ENCODE data around the gene CPVL.
A peak's percentile ranks its signal among the peaks of the same experiment; 100 is the strongest.
"Not testable (repeated sequence)": the region's sequence is repeated elsewhere in the genome, so short reads cannot be mapped to it uniquely, and the experiment has no call there.

Gene CPVL

DNA sequence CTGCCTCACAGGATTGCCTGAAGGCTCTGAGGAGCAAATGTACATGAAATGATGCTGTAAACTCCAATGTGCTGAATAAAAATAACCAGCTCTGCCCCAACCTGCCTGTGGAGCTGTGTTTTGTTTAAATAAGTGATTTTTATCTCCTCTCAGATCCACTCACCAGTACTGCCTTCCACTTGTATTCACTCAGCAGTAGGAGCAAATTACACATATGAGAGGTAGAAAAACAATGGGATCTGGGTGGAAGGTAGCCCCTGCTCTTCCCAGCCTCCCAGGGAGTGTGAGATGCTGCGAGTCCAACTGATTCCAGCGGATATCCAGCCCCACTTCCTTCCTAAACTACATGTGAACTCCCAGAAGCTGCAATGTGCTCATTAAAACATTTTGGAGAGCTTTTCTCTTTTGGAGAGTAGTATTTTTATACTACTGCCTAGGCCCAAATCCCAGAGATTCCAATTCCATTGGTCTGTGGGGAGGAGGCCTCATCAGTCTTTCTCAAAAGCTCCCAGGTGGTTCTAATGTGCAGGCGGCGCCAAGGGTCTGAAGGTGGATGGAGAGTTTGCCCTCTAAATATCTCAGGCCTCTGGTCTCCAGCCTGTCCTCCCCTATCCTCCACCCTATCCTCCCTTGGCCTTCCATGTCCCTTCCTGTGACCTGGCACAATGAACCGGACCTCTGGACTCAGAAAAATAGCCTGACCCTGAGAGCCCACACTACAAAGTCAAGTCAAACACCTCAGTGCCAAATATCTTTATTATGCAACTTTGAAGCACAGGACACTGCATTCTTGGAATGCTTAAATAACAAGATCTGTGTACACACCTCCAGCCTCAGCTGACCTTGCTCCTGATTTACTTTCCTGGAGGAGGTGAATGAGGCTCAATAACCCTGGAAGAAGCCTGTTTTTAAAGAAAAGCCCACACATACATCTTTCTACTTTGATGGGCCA, 46.2 kb downstream of the CPVL start:
- H3K27me3 ChIP-seq (ENCODE audit: control insufficient read depth in 2 of 2, insufficient read depth in 2 of 2, low read length in 2 of 2) = no peaks in the 10 kb centered on the region
- no peak overlapping the region for H3K4me3 ChIP-seq (ENCODE audit: low read length in 2 of 2)
- H3K4me1 ChIP-seq (ENCODE audit: control insufficient read depth in 2 of 2, insufficient read depth in 2 of 2, low read length in 2 of 2) = no peaks in the 10 kb centered on the region
- H3K27ac ChIP-seq (ENCODE audit: low read depth in 2 of 2, low read length in 2 of 2) = no peak overlapping the region
- no peak overlapping the region for H3K9ac ChIP-seq (ENCODE audit: low read depth in 1 of 2, low read length in 2 of 2)
- H3K9me3 ChIP-seq (ENCODE audit: control insufficient read depth in 2 of 2, low read length in 2 of 2) = no peaks in the 10 kb centered on the region
- no peaks in the 10 kb centered on the region for H3K36me3 ChIP-seq (ENCODE audit: control insufficient read depth in 2 of 2, insufficient read depth in 2 of 2, low read length in 2 of 2)

DNA sequence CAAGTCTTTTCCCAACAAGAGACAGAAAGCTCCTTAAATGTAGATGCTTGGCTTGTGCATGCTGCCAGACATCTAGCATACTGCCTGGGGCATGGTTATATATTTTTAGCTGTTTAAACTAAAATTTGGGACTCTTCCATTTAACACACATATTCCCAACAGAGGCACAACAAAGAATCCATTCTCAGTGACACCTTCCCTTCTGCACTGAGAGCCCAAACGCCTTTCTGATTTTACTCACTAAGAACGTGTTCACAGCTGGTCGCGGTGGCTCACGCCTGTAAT, 49.9 kb downstream of the CPVL start:
- no peak overlapping the region for H3K4me3 ChIP-seq (ENCODE audit: low read length in 2 of 2)
- H3K27me3 ChIP-seq (ENCODE audit: control insufficient read depth in 2 of 2, insufficient read depth in 2 of 2, low read length in 2 of 2) = no peaks in the 10 kb centered on the region
- no peak overlapping the region for H3K9ac ChIP-seq (ENCODE audit: low read depth in 1 of 2, low read length in 2 of 2)
- H3K4me1 ChIP-seq (ENCODE audit: control insufficient read depth in 2 of 2, insufficient read depth in 2 of 2, low read length in 2 of 2) = no peaks in the 10 kb centered on the region
- H3K9me3 ChIP-seq (ENCODE audit: control insufficient read depth in 2 of 2, low read length in 2 of 2) = no peaks in the 10 kb centered on the region
- H3K27ac ChIP-seq (ENCODE audit: low read depth in 2 of 2, low read length in 2 of 2) = no peak overlapping the region
- H3K36me3 ChIP-seq (ENCODE audit: control insufficient read depth in 2 of 2, insufficient read depth in 2 of 2, low read length in 2 of 2) = no peaks in the 10 kb centered on the region

DNA sequence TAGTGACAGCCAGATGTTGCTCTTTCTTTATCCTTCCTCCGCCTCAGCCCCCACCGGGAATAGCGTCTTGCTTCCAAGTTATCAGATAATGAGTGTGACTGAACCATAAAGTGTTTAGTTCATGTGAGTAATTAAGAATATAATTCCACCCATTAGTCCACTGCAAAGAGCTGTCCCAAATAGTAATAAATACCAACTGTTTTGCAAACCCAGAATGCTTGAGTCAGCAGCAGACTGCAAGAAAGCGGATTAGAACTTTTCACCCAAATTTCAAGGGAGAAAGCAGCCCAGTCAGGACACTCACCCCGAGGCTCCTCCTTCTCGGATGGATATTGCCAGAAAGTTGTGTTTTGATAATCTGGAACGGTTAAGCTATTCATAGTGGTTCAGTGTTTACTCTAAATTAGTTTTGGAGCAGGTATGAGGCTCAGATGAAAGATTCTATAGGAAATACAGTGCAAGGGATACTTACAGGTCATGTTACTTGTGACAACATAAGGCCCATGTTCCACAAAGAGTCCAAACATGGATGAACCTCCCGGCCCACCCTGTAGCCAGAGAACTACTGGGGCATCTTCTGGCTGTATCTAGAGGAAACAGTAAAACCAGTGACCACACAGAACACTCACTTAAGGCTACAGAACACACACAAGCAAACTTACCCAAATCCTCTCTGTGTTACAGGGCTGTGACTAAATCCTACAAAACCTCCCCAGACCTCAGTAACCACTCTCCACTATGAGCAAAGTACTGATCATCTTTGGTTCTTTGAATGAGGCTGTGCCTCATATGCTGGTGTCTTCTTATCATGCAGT, 50.5 kb downstream of the CPVL start:
- no peak overlapping the region for H3K9ac ChIP-seq (ENCODE audit: low read depth in 1 of 2, low read length in 2 of 2)
- no peaks in the 10 kb centered on the region for H3K36me3 ChIP-seq (ENCODE audit: control insufficient read depth in 2 of 2, insufficient read depth in 2 of 2, low read length in 2 of 2)
- no peaks in the 10 kb centered on the region for H3K27me3 ChIP-seq (ENCODE audit: control insufficient read depth in 2 of 2, insufficient read depth in 2 of 2, low read length in 2 of 2)
- H3K27ac ChIP-seq (ENCODE audit: low read depth in 2 of 2, low read length in 2 of 2) = no peak overlapping the region
- no peaks in the 10 kb centered on the region for H3K9me3 ChIP-seq (ENCODE audit: control insufficient read depth in 2 of 2, low read length in 2 of 2)
- H3K4me3 ChIP-seq (ENCODE audit: low read length in 2 of 2) = no peak overlapping the region
- H3K4me1 ChIP-seq (ENCODE audit: control insufficient read depth in 2 of 2, insufficient read depth in 2 of 2, low read length in 2 of 2) = peaks cover 3 to 5% of the 10 kb centered on the region in 2 donors

DNA sequence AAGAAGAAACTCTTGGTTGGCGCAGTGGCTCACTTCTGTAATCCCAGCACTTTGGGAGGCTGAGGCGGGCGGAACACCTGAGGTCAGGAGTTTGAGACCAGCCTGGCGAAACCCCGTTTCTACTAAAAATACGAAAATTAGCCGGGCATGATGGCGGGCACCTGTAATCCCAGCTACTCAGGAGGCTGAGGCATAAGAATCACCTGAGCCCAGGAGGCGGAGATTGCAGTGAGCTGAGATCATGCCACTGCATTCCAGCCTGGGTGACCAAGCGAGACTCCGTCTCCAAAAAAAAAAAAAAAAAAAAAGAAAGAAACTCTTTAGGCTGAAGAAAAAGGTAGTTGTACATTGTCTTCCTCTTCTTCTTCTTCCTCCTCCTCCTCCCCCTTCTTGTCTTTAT, 53.2 kb downstream of the CPVL start:
- H3K4me1 ChIP-seq (ENCODE audit: control insufficient read depth in 2 of 2, insufficient read depth in 2 of 2, low read length in 2 of 2); H3K4me3 ChIP-seq (ENCODE audit: low read length in 2 of 2); H3K27ac ChIP-seq (ENCODE audit: low read depth in 2 of 2, low read length in 2 of 2); H3K9me3 ChIP-seq (ENCODE audit: control insufficient read depth in 2 of 2, low read length in 2 of 2); H3K9ac ChIP-seq (ENCODE audit: low read depth in 1 of 2, low read length in 2 of 2); H3K36me3 ChIP-seq (ENCODE audit: control insufficient read depth in 2 of 2, insufficient read depth in 2 of 2, low read length in 2 of 2); H3K27me3 ChIP-seq (ENCODE audit: control insufficient read depth in 2 of 2, insufficient read depth in 2 of 2, low read length in 2 of 2): not testable (repeated sequence)

DNA sequence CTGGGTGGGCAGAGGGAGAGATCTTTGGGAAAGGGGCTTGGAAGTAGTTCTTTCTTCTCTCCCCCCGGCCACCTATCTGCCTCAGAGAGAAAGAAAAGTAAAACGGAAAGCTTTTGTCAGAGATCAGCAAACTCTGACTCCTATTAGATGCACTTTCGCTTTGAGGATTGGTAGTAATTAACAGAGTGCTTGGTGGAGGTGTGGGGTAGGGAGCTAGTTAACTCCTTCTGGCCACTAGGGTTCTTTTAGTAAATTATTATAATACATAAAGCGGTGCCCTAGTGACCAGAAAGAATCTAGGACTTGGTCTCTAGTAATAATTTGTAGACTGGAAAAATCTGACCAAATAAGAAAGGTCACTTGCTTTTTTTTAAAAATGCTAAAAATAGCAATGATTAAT, 54.6 kb downstream of the CPVL start:
- Histone ChIP-seq H3K4me3 (ENCODE audit: low read length in 2 of 2) (peak overlapping the region; percentile 65 to 70), H3K27ac (ENCODE audit: low read depth in 2 of 2, low read length in 2 of 2) (peak overlapping the region; percentile 71 to 76), H3K36me3 (ENCODE audit: control insufficient read depth in 2 of 2, insufficient read depth in 2 of 2, low read length in 2 of 2) (no peaks in the 10 kb centered on the region), H3K9me3 (ENCODE audit: control insufficient read depth in 2 of 2, low read length in 2 of 2) (no peaks in the 10 kb centered on the region), H3K9ac (ENCODE audit: low read depth in 1 of 2, low read length in 2 of 2) (peak overlapping the region; percentile 26 to 77), H3K4me1 (ENCODE audit: control insufficient read depth in 2 of 2, insufficient read depth in 2 of 2, low read length in 2 of 2) (peaks cover 7 to 16% of the 10 kb centered on the region in 2 donors), H3K27me3 (ENCODE audit: control insufficient read depth in 2 of 2, insufficient read depth in 2 of 2, low read length in 2 of 2) (no peaks in the 10 kb centered on the region)

DNA sequence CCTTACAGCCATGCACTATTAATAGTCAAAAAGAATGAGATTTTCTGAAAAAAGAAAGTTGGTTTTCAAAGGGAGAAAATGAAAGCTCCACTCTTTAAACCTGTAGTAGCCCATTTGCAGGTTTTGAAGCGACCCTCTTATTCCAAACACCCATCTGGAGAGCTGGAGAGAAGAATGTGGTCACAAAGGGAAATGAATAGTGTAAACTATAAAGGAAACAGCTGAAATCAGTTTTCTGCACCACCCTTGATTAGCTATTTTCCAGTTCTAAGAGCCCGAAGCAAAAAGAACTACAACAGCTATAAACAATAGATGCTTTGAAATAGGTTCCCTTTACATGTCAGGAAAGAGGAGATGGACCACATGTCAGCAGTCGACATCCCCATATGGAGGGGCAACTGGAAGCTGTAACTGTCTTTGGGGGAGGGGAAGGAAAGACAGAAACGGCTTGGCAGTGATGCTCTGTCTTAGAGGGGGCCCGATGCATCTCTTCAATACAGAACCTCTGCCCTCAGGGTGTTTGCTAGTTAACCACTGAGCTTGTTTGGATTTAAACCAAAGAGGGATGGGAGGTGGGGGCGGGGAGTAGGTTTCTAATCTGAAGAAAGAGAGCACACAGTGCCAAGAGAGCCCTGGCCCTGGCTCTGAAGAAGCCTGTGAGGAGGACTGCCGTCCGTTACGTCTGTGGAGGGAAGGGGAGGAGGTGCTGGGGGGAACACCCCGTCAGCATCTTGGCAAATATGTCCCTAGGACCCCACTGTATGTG, 55.3 kb downstream of the CPVL start:
- Histone ChIP-seq H3K36me3 (ENCODE audit: control insufficient read depth in 2 of 2, insufficient read depth in 2 of 2, low read length in 2 of 2) (no peaks in the 10 kb centered on the region), H3K4me3 (ENCODE audit: low read length in 2 of 2) (peak overlapping the region; percentile 65 to 70), H3K9me3 (ENCODE audit: control insufficient read depth in 2 of 2, low read length in 2 of 2) (no peaks in the 10 kb centered on the region), H3K4me1 (ENCODE audit: control insufficient read depth in 2 of 2, insufficient read depth in 2 of 2, low read length in 2 of 2) (peaks cover 9 to 18% of the 10 kb centered on the region in 2 donors), H3K9ac (ENCODE audit: low read depth in 1 of 2, low read length in 2 of 2) (peak overlapping the region; percentile 26 to 77), H3K27ac (ENCODE audit: low read depth in 2 of 2, low read length in 2 of 2) (peak overlapping the region; percentile 71 to 76), H3K27me3 (ENCODE audit: control insufficient read depth in 2 of 2, insufficient read depth in 2 of 2, low read length in 2 of 2) (no peaks in the 10 kb centered on the region)

DNA sequence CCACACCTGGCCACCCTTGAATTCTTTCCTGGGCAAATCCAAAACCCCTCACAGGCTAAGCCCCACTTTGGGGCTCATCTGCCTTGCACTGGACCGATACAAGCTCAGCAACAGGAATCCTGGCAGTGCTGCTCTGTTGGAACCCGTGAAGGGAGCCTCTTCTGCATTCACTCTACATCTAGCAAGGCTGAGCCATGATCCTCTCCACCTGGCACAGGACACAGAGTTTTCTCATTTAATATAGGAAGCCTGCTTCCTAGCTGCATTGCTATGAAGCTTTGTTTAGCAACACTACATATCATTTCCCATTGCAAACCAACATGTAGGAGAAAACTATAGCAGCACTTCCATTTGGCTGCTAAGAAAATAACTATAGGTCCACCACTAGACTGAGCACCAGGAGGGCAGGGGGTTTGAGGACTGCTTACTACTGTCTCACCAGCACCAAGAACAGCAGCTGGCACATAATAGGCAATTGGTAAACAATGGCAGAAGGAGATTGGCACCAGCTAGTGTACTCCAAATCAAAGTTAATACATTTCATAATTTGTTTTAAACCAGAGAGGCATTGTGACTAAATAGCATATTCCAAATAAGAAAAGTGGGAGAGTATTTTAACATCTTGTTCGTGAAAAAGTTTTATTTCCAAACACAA, 56.1 kb downstream of the CPVL start:
- Histone ChIP-seq H3K27me3 (ENCODE audit: control insufficient read depth in 2 of 2, insufficient read depth in 2 of 2, low read length in 2 of 2) (no peaks in the 10 kb centered on the region), H3K9ac (ENCODE audit: low read depth in 1 of 2, low read length in 2 of 2) (no peak overlapping the region), H3K4me3 (ENCODE audit: low read length in 2 of 2) (no peak overlapping the region), H3K4me1 (ENCODE audit: control insufficient read depth in 2 of 2, insufficient read depth in 2 of 2, low read length in 2 of 2) (peaks cover 9 to 18% of the 10 kb centered on the region in 2 donors), H3K9me3 (ENCODE audit: control insufficient read depth in 2 of 2, low read length in 2 of 2) (no peaks in the 10 kb centered on the region), H3K36me3 (ENCODE audit: control insufficient read depth in 2 of 2, insufficient read depth in 2 of 2, low read length in 2 of 2) (no peaks in the 10 kb centered on the region), H3K27ac (ENCODE audit: low read depth in 2 of 2, low read length in 2 of 2) (no peak overlapping the region)

DNA sequence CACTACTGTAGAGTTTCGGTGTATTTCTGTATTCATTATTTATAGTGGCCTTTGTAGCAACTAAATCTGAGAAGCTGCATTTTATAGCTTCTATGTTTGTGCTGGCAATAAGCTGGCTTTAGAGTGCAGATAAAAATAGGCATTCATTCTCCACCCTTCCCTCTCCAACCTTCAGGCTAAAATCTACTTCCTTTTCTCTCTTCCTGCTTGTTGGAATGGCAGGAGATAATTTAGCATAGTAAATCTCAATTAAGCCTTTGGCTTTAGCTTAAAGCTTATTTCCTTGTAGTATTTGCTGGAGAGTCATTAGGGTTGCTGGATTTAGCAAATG, 58.5 kb downstream of the CPVL start:
- H3K4me3 ChIP-seq (ENCODE audit: low read length in 2 of 2) = peak overlapping the region; percentile 10 to 23
- no peak overlapping the region for H3K9ac ChIP-seq (ENCODE audit: low read depth in 1 of 2, low read length in 2 of 2)
- H3K9me3 ChIP-seq (ENCODE audit: control insufficient read depth in 2 of 2, low read length in 2 of 2) = no peaks in the 10 kb centered on the region
- H3K27me3 ChIP-seq (ENCODE audit: control insufficient read depth in 2 of 2, insufficient read depth in 2 of 2, low read length in 2 of 2) = no peaks in the 10 kb centered on the region
- peaks cover 9 to 18% of the 10 kb centered on the region in 2 donors for H3K4me1 ChIP-seq (ENCODE audit: control insufficient read depth in 2 of 2, insufficient read depth in 2 of 2, low read length in 2 of 2)
- no peaks in the 10 kb centered on the region for H3K36me3 ChIP-seq (ENCODE audit: control insufficient read depth in 2 of 2, insufficient read depth in 2 of 2, low read length in 2 of 2)
- H3K27ac ChIP-seq (ENCODE audit: low read depth in 2 of 2, low read length in 2 of 2) = peak overlapping the region; percentile 52 to 60

DNA sequence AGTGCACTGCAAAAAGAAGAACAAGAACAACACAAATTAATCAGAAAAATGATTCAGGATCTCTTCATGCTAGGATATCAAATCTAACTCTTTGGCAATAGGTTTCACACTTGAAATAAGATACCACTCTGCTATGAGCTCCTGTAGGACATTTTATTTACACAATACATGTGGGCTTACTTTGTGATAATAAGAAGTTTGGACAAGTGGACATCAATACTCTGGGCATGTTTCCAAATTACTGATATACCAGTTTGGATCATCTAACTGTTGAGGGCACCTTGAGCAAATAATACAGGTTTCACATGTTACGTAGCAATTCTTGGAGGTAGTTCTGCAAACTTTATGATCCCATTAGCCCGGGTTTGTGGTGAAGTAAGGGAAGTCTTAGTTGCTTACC, 59.8 kb downstream of the CPVL start:
- H3K9me3 ChIP-seq (ENCODE audit: control insufficient read depth in 2 of 2, low read length in 2 of 2) = no peaks in the 10 kb centered on the region
- no peak overlapping the region for H3K4me3 ChIP-seq (ENCODE audit: low read length in 2 of 2)
- no peak overlapping the region for H3K27ac ChIP-seq (ENCODE audit: low read depth in 2 of 2, low read length in 2 of 2)
- peaks cover 9 to 18% of the 10 kb centered on the region in 2 donors for H3K4me1 ChIP-seq (ENCODE audit: control insufficient read depth in 2 of 2, insufficient read depth in 2 of 2, low read length in 2 of 2)
- no peaks in the 10 kb centered on the region for H3K36me3 ChIP-seq (ENCODE audit: control insufficient read depth in 2 of 2, insufficient read depth in 2 of 2, low read length in 2 of 2)
- H3K9ac ChIP-seq (ENCODE audit: low read depth in 1 of 2, low read length in 2 of 2) = no peak overlapping the region
- H3K27me3 ChIP-seq (ENCODE audit: control insufficient read depth in 2 of 2, insufficient read depth in 2 of 2, low read length in 2 of 2) = no peaks in the 10 kb centered on the region
